Liver (tissue), 9 donors: Measurements from ENCODE around the gene TLN1. TPM values are rescaled to one million over a fixed set of nuclear protein-coding genes. Genes with fewer than 3 reads are reported as not detected.

ENCODE experiments used
- DNase-seq: peaks from one replicate; pipeline ENCODE4 v3.0.0-alpha.2; 2017; ENCODE audit warnings: low spot score
- H3K27ac ChIP-seq, 2 donors: one replicate each; pipeline ENCODE4 v1.7.0; 2013; ENCODE audit warnings: inconsistent platforms in 2 of 2, low read length in 2 of 2, control low read depth in 1 of 2, low read depth in 1 of 2, mild to moderate bottlenecking in 1 of 2
- H3K27me3 ChIP-seq, 4 donors: one replicate each; pipeline versions ENCODE4 v1.6.1 to v1.7.0; 2013; ENCODE audit warnings: low read length in 3 of 4, inconsistent platforms in 1 of 4, mild to moderate bottlenecking in 1 of 4, moderate library complexity in 1 of 4; ENCODE audit not compliant: control insufficient read depth in 4 of 4, insufficient read depth in 4 of 4
- H3K36me3 ChIP-seq, 4 donors: one replicate each; pipeline versions ENCODE4 v1.6.1 to v1.7.0; 2013; ENCODE audit warnings: low read length in 3 of 4, mild to moderate bottlenecking in 3 of 4, low read depth in 1 of 4, moderate library complexity in 1 of 4; ENCODE audit not compliant: control insufficient read depth in 4 of 4, insufficient read depth in 3 of 4
- H3K4me1 ChIP-seq, 4 donors: one replicate each; pipeline versions ENCODE4 v1.6.1 to v1.7.0; 2013; ENCODE audit warnings: low read length in 3 of 4, mild to moderate bottlenecking in 3 of 4, moderate library complexity in 1 of 4; ENCODE audit not compliant: control insufficient read depth in 4 of 4, insufficient read depth in 4 of 4
- H3K4me3 ChIP-seq, 3 donors: one replicate each; pipeline versions ENCODE4 v1.6.1 to v1.7.0; 2013; ENCODE audit warnings: low read length in 3 of 3, control low read depth in 1 of 3, low read depth in 1 of 3, mild to moderate bottlenecking in 1 of 3
- H3K9ac ChIP-seq, 2 donors: one replicate each; pipeline ENCODE4 v1.7.0; 2013; ENCODE audit warnings: low read length in 2 of 2, mild to moderate bottlenecking in 2 of 2, moderate library complexity in 2 of 2, control low read depth in 1 of 2, low read depth in 1 of 2
- H3K9me3 ChIP-seq, 4 donors: one replicate each; pipeline versions ENCODE4 v1.6.1 to v1.7.0; 2013; ENCODE audit warnings: low read length in 3 of 4; ENCODE audit not compliant: control insufficient read depth in 4 of 4
- CTCF ChIP-seq: fragments of 150-350 bp; IDR thresholded peaks from 2 replicates; pipeline ENCODE4 v1.5.1; 2017; ENCODE audit warnings: improper control_type of control experiment, low read depth, low read length; ENCODE audit not compliant: missing input control
- EGR1 ChIP-seq, 2 donors: IDR thresholded peaks; 2 replicates each; pipeline ENCODE4 v1.6.1; 2016 to 2018; ENCODE audit warnings: antibody characterized with exemption in 2 of 2, low read depth in 2 of 2
- FOXA1 ChIP-seq: IDR thresholded peaks from 2 replicates; pipeline ENCODE4 v1.6.1; 2016; ENCODE audit warnings: antibody characterized with exemption
- FOXA2 ChIP-seq: IDR thresholded peaks from 2 replicates; pipeline ENCODE4 v1.6.1; 2016; ENCODE audit warnings: antibody characterized with exemption
- GABPA ChIP-seq, 2 donors: IDR thresholded peaks in 1 of 2; conservative IDR thresholded peaks in 1 of 2; 2 replicates each; pipeline ENCODE4 v1.6.1; 2016; ENCODE audit warnings: antibody characterized with exemption in 2 of 2, mild to moderate bottlenecking in 1 of 2, moderate library complexity in 1 of 2
- HNF4A ChIP-seq, 2 donors: conservative IDR thresholded peaks; 2 replicates each; pipeline ENCODE4 v1.6.1; 2016; ENCODE audit warnings: antibody characterized with exemption in 2 of 2, mild to moderate bottlenecking in 2 of 2
- HNF4G ChIP-seq: IDR thresholded peaks from 2 replicates; pipeline ENCODE4 v1.6.1; 2016; ENCODE audit warnings: antibody characterized with exemption
- MAX ChIP-seq: IDR thresholded peaks from 2 replicates; pipeline ENCODE4 v1.6.1; 2016; ENCODE audit warnings: antibody characterized with exemption
- NR2F2 ChIP-seq: IDR thresholded peaks from 2 replicates; pipeline ENCODE4 v1.6.1; 2016; ENCODE audit warnings: antibody characterized with exemption
- RAD21 ChIP-seq, 2 donors: IDR thresholded peaks; 2 replicates each; pipeline ENCODE4 v1.6.1; 2016; ENCODE audit warnings: antibody characterized with exemption in 2 of 2, mild to moderate bottlenecking in 2 of 2
- REST ChIP-seq: IDR thresholded peaks from 2 replicates; pipeline ENCODE4 v1.6.1; 2016; ENCODE audit warnings: antibody characterized with exemption, mild to moderate bottlenecking
- RXRA ChIP-seq, 2 donors: IDR thresholded peaks; 2 replicates each; pipeline ENCODE4 v1.6.1; 2017 to 2018; ENCODE audit warnings: antibody characterized with exemption in 2 of 2, mild to moderate bottlenecking in 1 of 2
- SP1 ChIP-seq: IDR thresholded peaks from 2 replicates; pipeline ENCODE4 v1.6.1; 2018; ENCODE audit warnings: antibody characterized with exemption, mild to moderate bottlenecking
- TAF1 ChIP-seq: conservative IDR thresholded peaks from 2 replicates; pipeline ENCODE4 v1.6.1; 2016; ENCODE audit warnings: antibody characterized with exemption, mild to moderate bottlenecking
- YY1 ChIP-seq: IDR thresholded peaks from 2 replicates; pipeline ENCODE4 v1.6.1; 2016; ENCODE audit warnings: antibody characterized with exemption, mild to moderate bottlenecking
- WGBS: extraction: QIAGEN DNeasy Blood & Tissue Kit; methylation state at CpG from one replicate; pipeline ENCODE4 v1.1.7; 2013; 5-methylcytosine and 5-hydroxymethylcytosine counted together
- polyA plus RNA-seq, 2 donors: library from polyadenylated mRNA; stranded (reverse) in 1 of 2; unstranded in 1 of 2; fragments of 200-250 nt in 1 of 2; fragments of >200 nt in 1 of 2; fragmentation: Nextera tagmentation in 1 of 2; extraction: Ambion mirVana in 1 of 2; gene quantifications; one replicate each; pipeline versions ENCODE4 v1.2.1 to v1.2.3, GENCODE V29; 2013 to 2015
- total RNA-seq, 2 donors: library from RNA; depleted of rRNA; stranded (reverse); fragments of >200 nt; gene quantifications; one replicate each; pipeline ENCODE4 v1.2.3, GENCODE V29; 2014
- donor health status: healthy.
- donor health status: healthy.
- donor health status: healthy.
- donor health status: healthy.
- donor health status: healthy.

The TLN1 gene
- total and polyA plus RNA-seq, 4 donors, result 24.5 to 184 (median 125) TPM

- Histone ChIP-seq H3K9me3 (no peaks in the 10 kb centered on the region), H3K4me3 (no peak overlapping the region), H3K27ac (no peak overlapping the region), H3K27me3 (no peaks in the 10 kb centered on the region), H3K36me3 (no peaks in the 10 kb centered on the region), H3K4me1 (peaks cover 2 to 31% (median 23%) of the 10 kb centered on the region in 4 donors), H3K9ac (no peak overlapping the region)
- WGBS, result 74% methylated on average over 7 of the region's 7 CpGs
- TF ChIP-seq HNF4G, result peak; percentile 22
- no peak for TF ChIP-seq EGR1 (IDR thresholded peaks at IDR 0.05; ENCODE audit: low read depth in 2 of 2)
- TF ChIP-seq RXRA (IDR thresholded peaks at IDR 0.05), result peak; percentile 14 to 56
- no peak for TF ChIP-seq TAF1
- peak; percentile 24 for TF ChIP-seq YY1
- TF ChIP-seq NR2F2, result peak; percentile 35
- peak; percentile 41 to 83 for TF ChIP-seq HNF4A (conservative IDR thresholded peaks at IDR 0.05)
- DNase-seq, result no peak
Measured at GRCh38 chr9:35774907-35775635, 43.1 kb upstream of the TLN1 start.

GRCh38 chr9:35771943-35772342, 39.9 kb upstream of the TLN1 start:
- Histone ChIP-seq H3K9me3 (no peaks in the 10 kb centered on the region), H3K36me3 (no peaks in the 10 kb centered on the region), H3K27me3 (no peaks in the 10 kb centered on the region), H3K27ac (no peak overlapping the region), H3K9ac (no peak overlapping the region), H3K4me1 (peaks cover 2 to 32% (median 23%) of the 10 kb centered on the region in 4 donors), H3K4me3 (no peak overlapping the region)
- WGBS, result 79% methylated on average over 3 of the region's 3 CpGs
- DNase-seq, result no peak
- TF ChIP-seq SP1 (no peak), GABPA (IDR thresholded peaks at IDR 0.05 in 1 of 2, conservative IDR thresholded peaks at IDR 0.05 in 1 of 2) (no peak), HNF4G (no peak), REST (no peak), HNF4A (conservative IDR thresholded peaks at IDR 0.05) (no peak), FOXA2 (no peak), CTCF (no peak), MAX (no peak), NR2F2 (no peak), RXRA (IDR thresholded peaks at IDR 0.05) (no peak), RAD21 (IDR thresholded peaks at IDR 0.05) (no peak), FOXA1 (no peak)
